Activated T-helper 2 cell treated with anti-CD3 and anti-CD28 coated beads, Interferon-gamma antibody, Interleukin-2, Interleukin-4, amounts not matched to agents 10 μg/mL and 5 μg/mL and 100 μg/mL, durations not matched to agents 14 hours and 24 hours and 36 hours (primary cell): ENCODE measurements around the gene CLDN20. TPM values are rescaled to one million over a fixed set of nuclear protein-coding genes. Genes with fewer than 3 reads are reported as not detected.
"Not testable (repeated sequence)": the region's sequence is repeated elsewhere in the genome, so short reads cannot be mapped to it uniquely, and the experiment has no call there.

Source experiments
- DNase-seq: peaks from one replicate; pipeline ENCODE4 v3.0.0; 2021; ENCODE audit warnings: low spot score
- H3K27ac Mint-ChIP-seq: one replicate; pipeline ENCODE4 v1.8.0; 2021; ENCODE audit warnings: mixed read lengths
- H3K27me3 Mint-ChIP-seq: one replicate; pipeline ENCODE4 v1.8.0; 2021; ENCODE audit warnings: low read depth, mixed read lengths
- H3K36me3 Mint-ChIP-seq: one replicate; pipeline ENCODE4 v1.8.0; 2021; ENCODE audit warnings: low read depth, mixed read lengths
- H3K4me1 Mint-ChIP-seq: one replicate; pipeline ENCODE4 v1.8.0; 2021; ENCODE audit warnings: low read depth, mixed read lengths
- H3K4me3 Mint-ChIP-seq: one replicate; pipeline ENCODE4 v1.8.0; 2021; ENCODE audit warnings: low read depth, mild to moderate bottlenecking, moderate library complexity, mixed read lengths
- H3K9me3 Mint-ChIP-seq: one replicate; pipeline ENCODE4 v1.8.0; 2021; ENCODE audit warnings: mixed read lengths
- intact Hi-C: fragments of 100-400 bp; cut with micrococcal nuclease; formaldehyde crosslinking; loops from one replicate; pipeline ENCODE4 v1.15.1; 2023
- total RNA-seq: library from RNA; stranded (reverse); gene quantifications from 2 replicates; pipeline ENCODE4 v1.2.3, GENCODE V29; 2022

The CLDN20 gene, protein sequence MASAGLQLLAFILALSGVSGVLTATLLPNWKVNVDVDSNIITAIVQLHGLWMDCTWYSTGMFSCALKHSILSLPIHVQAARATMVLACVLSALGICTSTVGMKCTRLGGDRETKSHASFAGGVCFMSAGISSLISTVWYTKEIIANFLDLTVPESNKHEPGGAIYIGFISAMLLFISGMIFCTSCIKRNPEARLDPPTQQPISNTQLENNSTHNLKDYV
- 0.21 TPM in 1 of 2 replicates, not detected in the other for total RNA-seq

DNA sequence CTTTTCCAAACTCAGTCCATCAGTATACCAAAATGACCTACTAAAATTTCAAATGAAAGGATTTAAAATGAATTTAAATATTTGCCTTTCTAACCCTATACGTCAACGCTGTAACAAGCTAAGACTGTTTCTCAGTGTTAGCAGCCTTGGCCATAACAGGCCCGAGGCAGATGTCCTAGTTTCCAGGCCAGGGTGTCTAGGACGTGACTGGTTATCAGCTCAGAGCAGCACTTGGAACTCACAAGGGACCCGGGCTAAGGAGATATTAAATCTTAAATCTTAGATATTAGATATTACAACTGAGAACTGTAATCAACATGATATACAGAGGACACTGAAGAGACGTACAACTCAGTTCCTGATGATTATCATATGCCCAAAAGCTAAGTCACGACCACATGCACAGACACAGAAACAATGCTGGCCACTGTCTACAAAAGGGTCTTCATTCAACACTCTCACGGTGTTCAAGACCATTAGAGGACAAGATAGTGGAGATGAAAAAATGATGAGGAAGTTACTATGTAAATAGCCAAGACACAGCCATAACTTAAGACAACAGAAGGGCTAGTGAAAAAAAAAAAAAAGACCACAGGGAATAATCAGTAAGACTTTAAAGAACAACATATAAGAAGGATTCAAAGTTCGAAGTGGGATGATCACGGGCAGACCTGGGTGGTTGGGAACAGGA, at the start of gene CLDN20:
TSS of gene CLDN20 (plus strand) at position 641 of the 691 bp plus-strand sequence. CDS start 11,707 bp downstream, outside the sequence.
- H3K27me3 Mint-ChIP-seq, result no peaks in the 10 kb centered on the region
- H3K4me1 Mint-ChIP-seq, result peaks cover 28% of the 10 kb centered on the region
- no peak within 1 kb of the TSS for H3K27ac Mint-ChIP-seq
- H3K4me3 Mint-ChIP-seq, result no peak within 1 kb of the TSS
- intact Hi-C loops, result no loop called here
- H3K9me3 Mint-ChIP-seq, result no peaks in the 10 kb centered on the region
- H3K36me3 Mint-ChIP-seq, result peaks cover 28% of the 10 kb centered on the region
- no peak for DNase-seq

DNA sequence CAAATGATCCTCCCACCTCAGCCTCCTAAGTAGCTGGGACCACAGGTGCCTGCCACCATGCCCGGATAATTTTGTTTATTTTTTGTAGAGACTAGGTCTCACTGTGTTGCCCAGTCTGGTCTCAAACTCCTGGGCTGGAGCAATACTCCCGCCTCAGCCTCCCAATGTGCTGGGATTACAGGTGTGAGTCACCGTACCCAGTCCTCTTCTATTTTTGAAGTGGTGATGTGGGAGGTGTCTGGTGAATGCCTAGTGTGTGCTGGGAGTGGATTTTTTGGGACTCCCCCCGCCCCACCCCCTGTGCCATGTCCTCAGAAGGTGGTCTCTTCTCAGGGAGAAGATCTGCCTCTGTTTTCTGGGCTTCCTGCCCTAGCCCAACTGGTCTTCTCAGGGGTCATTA, 47.9 kb upstream of the CLDN20 start:
- no peak for DNase-seq
- Mint-ChIP-seq H3K27me3 (no peaks in the 10 kb centered on the region), H3K27ac (no peak overlapping the region), H3K4me3 (no peak overlapping the region), H3K4me1 (peaks cover 7% of the 10 kb centered on the region), H3K36me3 (peaks cover 33% of the 10 kb centered on the region), H3K9me3 (no peaks in the 10 kb centered on the region)
- intact Hi-C loops, result no loop called here

DNA sequence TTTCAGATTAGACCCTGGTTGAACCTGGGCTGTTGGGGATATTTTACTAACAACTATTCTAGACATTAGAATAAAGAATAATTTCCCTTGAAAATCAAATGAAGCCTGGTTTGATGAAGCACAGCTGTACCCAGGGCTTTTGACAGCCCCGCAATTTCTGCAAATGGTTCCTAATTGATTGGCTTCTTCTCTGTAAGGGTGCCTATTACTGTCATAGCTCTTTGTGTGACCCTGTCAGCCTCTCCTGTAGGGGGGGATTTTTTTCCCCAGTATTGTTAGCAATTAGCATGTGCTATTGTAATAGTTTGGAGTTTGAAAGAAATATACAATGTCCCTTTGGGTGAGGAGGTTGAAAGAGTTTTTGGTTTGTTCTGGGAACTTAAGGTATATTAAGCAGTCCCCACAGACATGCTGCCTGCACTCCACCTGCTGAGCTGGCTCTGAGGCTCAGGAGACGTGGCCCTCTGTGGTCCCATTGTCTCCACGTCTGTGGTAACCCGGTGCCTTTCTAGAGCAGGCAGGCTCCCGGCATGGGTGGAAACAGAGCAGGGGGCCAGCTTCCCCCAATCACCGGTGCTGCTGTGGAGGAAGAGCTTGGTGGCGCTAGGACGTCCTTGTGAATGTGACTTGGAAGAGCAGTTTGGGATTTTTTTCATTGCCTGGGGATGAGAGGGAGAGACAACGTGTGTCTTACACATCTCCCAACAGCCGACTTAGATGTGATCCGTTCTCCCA, 47.3 kb upstream of the CLDN20 start:
- peaks cover 28% of the 10 kb centered on the region for H3K36me3 Mint-ChIP-seq
- peaks cover 7% of the 10 kb centered on the region for H3K4me1 Mint-ChIP-seq
- no peak for DNase-seq
- no peaks in the 10 kb centered on the region for H3K27me3 Mint-ChIP-seq
- no peaks in the 10 kb centered on the region for H3K9me3 Mint-ChIP-seq
- intact Hi-C loops, result no loop called here
- no peak overlapping the region for H3K4me3 Mint-ChIP-seq
- no peak overlapping the region for H3K27ac Mint-ChIP-seq

DNA sequence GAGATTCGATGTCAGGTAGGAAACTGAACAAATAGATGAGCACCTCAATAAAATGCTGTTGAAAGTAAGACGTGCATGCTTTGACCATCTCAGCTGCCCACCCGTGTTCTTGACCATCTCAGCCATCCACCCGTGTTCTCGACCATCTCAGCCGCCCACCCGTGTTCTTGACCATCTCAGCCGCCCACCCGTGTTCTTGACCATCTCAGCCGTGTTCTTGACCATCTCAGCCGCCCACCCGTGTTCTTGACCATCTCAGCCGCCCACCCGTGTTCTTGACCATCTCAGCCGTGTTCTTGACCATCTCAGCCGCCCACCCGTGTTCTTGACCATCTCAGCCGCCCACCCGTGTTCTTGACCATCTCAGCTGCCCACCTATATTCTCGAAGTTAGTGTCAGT, 45.1 kb upstream of the CLDN20 start:
- H3K27ac Mint-ChIP-seq, H3K27me3 Mint-ChIP-seq, intact Hi-C loops, DNase-seq, H3K9me3 Mint-ChIP-seq, H3K4me3 Mint-ChIP-seq: not testable (repeated sequence)
- Mint-ChIP-seq H3K4me1 (peaks cover 16% of the 10 kb centered on the region), H3K36me3 (peaks cover 27% of the 10 kb centered on the region)

DNA sequence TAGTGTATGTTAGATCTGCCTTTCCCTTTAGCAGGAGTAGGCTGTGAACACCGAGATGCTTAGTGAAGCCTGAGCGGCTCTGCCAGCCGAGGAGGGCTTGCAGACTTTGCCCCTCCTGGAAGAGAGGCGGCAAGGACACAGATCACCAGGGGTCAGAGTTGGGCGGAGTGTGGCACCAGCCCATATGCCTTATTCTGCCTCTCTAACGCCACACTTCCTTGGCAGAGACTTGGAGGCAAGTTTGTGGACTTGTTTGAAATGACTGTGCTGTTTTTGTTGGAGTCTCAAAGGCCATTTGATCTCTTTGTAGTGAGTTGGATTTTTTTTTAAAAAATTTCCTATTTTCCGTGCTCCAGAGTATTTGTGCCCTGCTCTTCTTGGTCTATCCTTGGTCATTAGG, 44.5 kb upstream of the CLDN20 start:
- Mint-ChIP-seq H3K27ac (no peak overlapping the region), H3K4me1 (peaks cover 22% of the 10 kb centered on the region)

DNA sequence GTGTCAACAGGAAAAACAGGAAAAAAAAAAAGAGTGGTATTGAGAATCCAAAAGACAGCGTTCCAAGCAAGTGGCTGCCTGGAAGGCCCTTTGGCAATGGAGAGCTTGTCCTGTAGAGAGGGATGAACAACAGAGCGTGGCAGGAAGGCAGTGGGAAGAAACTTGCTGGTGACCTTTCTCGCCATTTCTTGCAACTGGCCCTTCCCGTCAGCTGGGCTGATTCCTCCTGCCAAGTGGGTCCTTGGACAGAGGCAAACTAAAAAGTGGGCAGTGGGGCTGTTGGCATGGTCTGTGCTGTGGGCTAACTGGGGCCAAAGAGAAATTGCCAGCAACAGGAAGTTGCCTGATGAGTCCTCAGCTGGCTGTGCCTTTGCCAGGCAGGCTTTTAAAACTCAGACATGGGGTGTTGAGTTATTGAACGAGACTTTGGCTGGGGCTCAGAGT, 43.9 kb upstream of the CLDN20 start:
- Mint-ChIP-seq H3K27ac (no peak overlapping the region), H3K4me3 (no peak overlapping the region), H3K4me1 (peaks cover 28% of the 10 kb centered on the region), H3K27me3 (no peaks in the 10 kb centered on the region), H3K36me3 (peaks cover 31% of the 10 kb centered on the region), H3K9me3 (no peaks in the 10 kb centered on the region)
- intact Hi-C loops, result no loop called here
- no peak for DNase-seq

More for the DNA sequence above, 44.5 kb upstream of the CLDN20 start:
- DNase-seq, result no peak
- intact Hi-C loops, result no loop called here
- H3K27me3 Mint-ChIP-seq, result no peaks in the 10 kb centered on the region
- H3K9me3 Mint-ChIP-seq, result no peaks in the 10 kb centered on the region
- no peak overlapping the region for H3K4me3 Mint-ChIP-seq
- H3K36me3 Mint-ChIP-seq, result peaks cover 33% of the 10 kb centered on the region

DNA sequence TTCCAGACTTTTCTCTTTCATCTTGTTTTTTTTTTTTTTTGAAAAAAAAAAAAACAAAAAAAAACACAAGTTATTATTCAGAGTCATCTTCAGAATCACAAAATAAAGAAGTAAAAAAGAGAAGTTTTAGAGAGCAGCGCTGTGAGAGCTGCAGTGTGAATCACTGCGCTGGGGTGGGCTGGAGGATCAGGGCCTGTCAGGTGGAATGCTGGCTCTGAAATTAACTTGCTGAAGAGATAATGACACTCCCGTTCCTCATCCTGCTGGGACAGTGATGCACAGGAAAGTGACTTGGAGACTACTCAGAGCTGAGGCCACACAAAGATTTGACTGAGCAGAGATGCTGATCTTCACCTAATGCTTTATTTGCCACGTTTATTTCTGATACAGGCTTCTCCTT, 42.7 kb upstream of the CLDN20 start:
- Mint-ChIP-seq H3K27me3 (no peaks in the 10 kb centered on the region), H3K4me3 (no peak overlapping the region), H3K27ac (no peak overlapping the region), H3K36me3 (peaks cover 34% of the 10 kb centered on the region), H3K9me3 (no peaks in the 10 kb centered on the region), H3K4me1 (peaks cover 27% of the 10 kb centered on the region)
- DNase-seq, result no peak
- intact Hi-C loops, result no loop called here

DNA sequence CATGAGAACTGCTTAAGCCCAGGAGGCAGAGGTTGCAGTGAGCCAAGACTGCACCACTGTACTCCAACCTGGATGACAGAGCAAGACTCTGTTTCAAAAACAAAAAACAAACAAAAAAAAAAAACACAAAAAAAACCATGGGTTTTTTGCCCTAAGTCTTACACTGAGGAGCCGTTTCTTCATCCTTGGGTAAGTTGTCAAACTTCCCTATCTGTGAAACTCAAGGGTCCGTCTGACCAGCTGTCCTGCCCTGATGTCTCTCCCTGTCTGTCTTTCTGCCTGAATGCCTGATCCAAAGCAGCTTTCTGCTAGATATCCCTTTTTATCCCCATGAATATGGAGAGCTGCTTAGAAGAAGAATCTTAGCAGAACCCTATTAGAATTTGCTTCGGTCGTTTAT, 41.3 kb upstream of the CLDN20 start:
- peaks cover 44% of the 10 kb centered on the region for H3K36me3 Mint-ChIP-seq
- no peaks in the 10 kb centered on the region for H3K27me3 Mint-ChIP-seq
- H3K9me3 Mint-ChIP-seq, result no peaks in the 10 kb centered on the region
- DNase-seq, result no peak
- H3K4me3 Mint-ChIP-seq, result no peak overlapping the region
- peaks cover 27% of the 10 kb centered on the region for H3K4me1 Mint-ChIP-seq
- intact Hi-C loops, result no loop called here
- no peak overlapping the region for H3K27ac Mint-ChIP-seq

DNA sequence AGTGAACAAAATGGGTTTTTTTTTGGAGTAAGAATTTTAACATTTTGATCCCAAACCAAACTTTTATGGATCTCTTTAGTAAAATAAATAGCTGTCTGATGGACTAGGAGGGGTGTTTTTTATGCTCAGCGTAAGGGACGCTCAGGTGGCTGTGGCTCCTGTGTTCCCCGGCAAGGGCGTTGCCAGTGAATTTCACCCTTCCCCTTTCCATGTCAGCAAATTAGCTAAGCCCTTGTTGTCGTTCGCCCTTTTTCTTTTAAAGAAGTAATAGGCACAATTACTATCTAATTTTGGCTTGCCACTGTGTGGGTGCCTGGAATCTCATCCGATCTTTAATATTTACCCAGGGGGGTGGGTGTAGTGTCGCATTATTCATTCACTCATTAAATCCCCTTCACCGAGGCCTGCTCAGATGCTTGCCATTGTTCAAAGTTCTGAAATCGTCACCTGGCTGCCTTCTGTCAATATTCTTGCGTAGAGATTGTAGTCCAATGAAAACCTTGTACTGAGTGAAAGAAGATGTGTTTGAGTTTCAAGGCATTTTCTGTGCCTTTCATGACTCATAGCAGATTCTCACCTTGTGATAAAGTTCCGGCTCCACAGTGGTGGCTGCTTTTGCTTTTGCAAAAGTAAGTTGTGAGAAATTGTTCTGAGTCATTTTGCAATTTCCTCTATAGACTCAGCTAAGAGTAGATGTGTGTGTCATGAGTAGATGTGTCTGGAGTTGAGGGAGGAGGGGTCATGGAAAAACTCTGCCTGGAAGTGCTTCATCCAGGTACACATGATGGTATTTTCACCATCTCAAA, 40.0 kb upstream of the CLDN20 start:
- intact Hi-C loops, result loop anchor here (1.0 kb wide), 3 partner anchors 38 to 94 kb away; partner anchors contain the start of gene TFB1M
- Mint-ChIP-seq H3K27ac (peak overlapping the region; percentile 77), H3K4me1 (peaks cover 27% of the 10 kb centered on the region), H3K9me3 (no peaks in the 10 kb centered on the region), H3K36me3 (peaks cover 48% of the 10 kb centered on the region), H3K4me3 (peak overlapping the region; percentile 19), H3K27me3 (no peaks in the 10 kb centered on the region)
- DNase-seq, result peak; percentile 56

DNA sequence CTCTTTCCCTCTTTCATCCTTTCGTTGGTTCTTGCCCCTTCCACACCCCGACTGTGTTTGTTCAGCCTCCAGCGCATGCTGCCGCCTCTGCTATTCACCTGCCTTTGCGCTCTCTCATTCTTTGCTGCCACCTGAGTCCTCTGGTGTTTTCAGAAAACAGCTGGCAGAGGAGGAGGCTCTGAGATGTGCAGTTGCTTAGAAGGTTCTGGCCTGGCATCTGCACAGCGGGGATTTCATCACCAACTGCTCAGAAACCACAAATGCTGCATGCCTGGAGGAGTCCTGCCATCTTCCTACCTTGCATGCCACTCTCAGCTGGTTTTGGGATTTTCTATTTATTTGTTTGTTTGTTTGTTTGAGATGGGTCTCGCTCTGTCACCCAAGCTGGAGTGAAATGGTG, 39.2 kb upstream of the CLDN20 start:
- H3K4me3 Mint-ChIP-seq, result no peak overlapping the region
- peaks cover 48% of the 10 kb centered on the region for H3K36me3 Mint-ChIP-seq
- intact Hi-C loops, result loop anchor here (1.0 kb wide), 3 partner anchors 38 to 94 kb away; partner anchors contain the start of gene TFB1M
- no peaks in the 10 kb centered on the region for H3K9me3 Mint-ChIP-seq
- H3K4me1 Mint-ChIP-seq, result peaks cover 23% of the 10 kb centered on the region
- peak overlapping the region; percentile 76 for H3K27ac Mint-ChIP-seq
- DNase-seq, result no peak
- H3K27me3 Mint-ChIP-seq, result no peaks in the 10 kb centered on the region

DNA sequence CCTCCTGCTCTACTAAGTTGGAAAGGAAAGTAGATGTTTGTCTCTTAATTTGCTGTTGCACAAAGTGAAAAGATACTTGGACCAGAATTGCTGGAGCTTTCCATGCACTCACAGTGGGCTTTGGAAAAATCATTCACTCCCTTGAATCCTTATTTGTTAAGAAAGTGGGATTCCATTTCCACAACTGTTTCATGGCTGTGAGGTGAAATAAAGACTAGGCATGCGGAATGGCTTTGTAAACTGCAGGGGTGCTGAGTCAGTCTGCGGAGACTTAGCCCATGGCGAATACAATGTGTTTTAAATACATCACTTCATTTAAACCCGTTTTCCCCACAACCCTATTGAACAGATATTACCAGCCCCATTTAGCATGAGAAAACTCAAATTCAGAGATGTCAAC, 36.8 kb upstream of the CLDN20 start:
- Mint-ChIP-seq H3K27me3 (no peaks in the 10 kb centered on the region), H3K4me3 (no peak overlapping the region), H3K4me1 (peaks cover 23% of the 10 kb centered on the region), H3K27ac (no peak overlapping the region), H3K9me3 (peaks cover 4% of the 10 kb centered on the region), H3K36me3 (peaks cover 55% of the 10 kb centered on the region)
- no peak for DNase-seq
- intact Hi-C loops, result no loop called here

DNA sequence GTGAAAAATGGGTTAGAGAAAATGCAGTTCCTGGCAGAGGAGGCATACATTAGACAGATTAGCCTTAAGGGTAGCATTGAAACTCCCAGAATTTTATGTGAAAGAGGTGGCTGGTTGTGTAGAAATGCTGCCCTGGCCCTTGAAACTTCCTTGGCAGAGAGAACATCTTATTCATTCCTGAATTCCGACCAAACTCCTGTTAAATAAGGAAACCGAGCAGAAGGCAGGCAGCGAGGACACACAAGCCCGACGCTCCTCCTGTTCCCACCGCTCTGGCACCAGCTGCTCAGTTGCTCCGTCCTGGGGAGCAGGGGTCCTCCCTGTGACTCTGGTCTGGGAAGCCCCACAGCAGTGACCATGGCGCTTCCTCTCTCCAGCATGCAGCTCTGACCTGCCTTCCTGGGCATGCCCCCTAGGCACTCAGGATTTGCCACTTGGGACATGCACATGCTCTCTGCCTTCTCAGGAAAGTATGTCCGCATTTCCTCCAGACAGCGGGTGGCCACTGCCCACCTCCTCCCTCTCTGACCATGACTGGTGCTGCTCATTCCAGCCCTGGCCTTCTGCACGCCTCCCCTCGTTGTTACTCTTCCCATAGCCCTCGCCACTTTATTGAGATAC, 35.2 kb upstream of the CLDN20 start:
- peaks cover 4% of the 10 kb centered on the region for H3K9me3 Mint-ChIP-seq
- H3K4me1 Mint-ChIP-seq, result peaks cover 14% of the 10 kb centered on the region
- intact Hi-C loops, result no loop called here
- peaks cover 48% of the 10 kb centered on the region for H3K36me3 Mint-ChIP-seq
- no peak overlapping the region for H3K4me3 Mint-ChIP-seq
- H3K27ac Mint-ChIP-seq, result no peak overlapping the region
- H3K27me3 Mint-ChIP-seq, result no peaks in the 10 kb centered on the region
- no peak for DNase-seq
